Adrenal gland (tissue), 12 donors: ENCODE results near the gene AFAP1. TPM values are rescaled to one million over a fixed set of nuclear protein-coding genes. Genes with fewer than 3 reads are reported as not detected.

Experiments used
- DNase-seq, 7 donors: peaks; one replicate each; pipeline ENCODE4 v3.0.0-alpha.2; 2019 to 2020
- H3K27ac ChIP-seq, 5 donors: fragments of 200-600 bp; sonication (generic) in 4 of 5; 1 replicate in 3 of 5; 2 replicates in 2 of 5; pipeline versions ENCODE4 v1.5.1 to v1.8.0; 2016 to 2020; ENCODE audit warnings: mild to moderate bottlenecking in 1 of 5
- H3K27me3 ChIP-seq: fragments of 200-600 bp; 2 replicates; pipeline ENCODE4 v1.8.0; 2021
- H3K36me3 ChIP-seq, 2 donors: fragments of 200-600 bp; replicated peaks in 1 of 2; 1 replicate in 1 of 2; 2 replicates in 1 of 2; pipeline versions ENCODE4 v1.5.1 to v1.8.0; 2018 to 2022
- H3K4me1 ChIP-seq, 2 donors: fragments of 200-600 bp; replicated peaks in 1 of 2; 1 replicate in 1 of 2; 2 replicates in 1 of 2; pipeline versions ENCODE4 v1.5.1 to v1.8.0; 2018 to 2021
- H3K4me3 ChIP-seq, 4 donors: fragments of 200-600 bp; sonication (generic) in 3 of 4; one replicate each; pipeline ENCODE4 v1.5.1; 2016 to 2018
- H3K9me3 ChIP-seq, 3 donors: fragments of 200-600 bp; sonication (generic) in 1 of 3; replicated peaks in 1 of 3; 1 replicate in 2 of 3; 2 replicates in 1 of 3; pipeline versions ENCODE4 v1.5.1 to v1.8.0; 2016 to 2021
- POLR2A ChIP-seq, 2 donors: fragments of 450-650 bp; IDR thresholded peaks; one replicate each; pipeline ENCODE4 v1.6.1; 2017; ENCODE audit warnings: antibody characterized with exemption in 2 of 2, mild to moderate bottlenecking in 2 of 2, moderate library complexity in 1 of 2
- WGBS, 4 donors: extraction: QIAGEN DNeasy Blood & Tissue Kit in 2 of 4; methylation state at CpG; one replicate each; pipeline versions ENCODE4 v1.1.5 to v1.1.7; 2013 to 2017; 5-methylcytosine and 5-hydroxymethylcytosine counted together
- intact Hi-C, 2 donors: fragments of 100-400 bp; cut with DNase I; formaldehyde crosslinking; loops; one replicate each; pipeline versions ENCODE4 v1.14.1 to v1.15.0; 2022 to 2023
- polyA plus RNA-seq, 3 donors: library from polyadenylated mRNA; stranded (reverse); fragments of 200-250 nt in 2 of 3; fragments of 350-450 nt in 1 of 3; fragmentation: Illumina TruSeq in 1 of 3; extraction: RNeasy Lipid Tissue Mini Kit (QIAGEN cat#74804) in 1 of 3; gene quantifications; one replicate each; pipeline ENCODE4 v1.2.3, GENCODE V29; 2013 to 2014
- total RNA-seq, 9 donors: library from RNA; depleted of rRNA in 4 of 9; stranded (reverse); fragments of >200 nt in 4 of 9; fragments of 120-200 nt in 1 of 9; fragmentation: NEBNext Ultra II Directional in 1 of 9; extraction: Animal tissue kit (Norgen Biotek cat#: 25700) in 1 of 9; gene quantifications; one replicate each; pipeline versions ENCODE4 v1.1.0 to v1.2.4, GENCODE V29; 2013 to 2023
- TF ChIP-seq, protein P1 (sequence below), 6 experiments: fragments of 450-650 bp in 4 of 6; fragments of 200-600 bp in 2 of 6; sonication (generic) in 1 of 6; IDR thresholded peaks; 1 replicate in 5 of 6; 2 replicates in 1 of 6; pipeline versions ENCODE4 v1.5.1 to v1.8.0; 2016 to 2021; ENCODE audit warnings: antibody characterized with exemption in 6 of 6, mild to moderate bottlenecking in 2 of 6, moderate library complexity in 1 of 6
- donor health status: healthy with polysubstance abuse.
- donor health status: Bipolar disorder and iron deficiency.
- donor health status: DM: yes; HTN: yes; CAD: no.
- donor health status: DM: no; HTN: no; CAD: no.
- donor health status: DM: no; HTN: no; CAD: no.
- donor health status: DM: yes; HTN: yes; CAD: no.

Gene AFAP1
- total and polyA plus RNA-seq, 12 donors, result 3.3 to 16.1 (median 9.8) TPM

DNA sequence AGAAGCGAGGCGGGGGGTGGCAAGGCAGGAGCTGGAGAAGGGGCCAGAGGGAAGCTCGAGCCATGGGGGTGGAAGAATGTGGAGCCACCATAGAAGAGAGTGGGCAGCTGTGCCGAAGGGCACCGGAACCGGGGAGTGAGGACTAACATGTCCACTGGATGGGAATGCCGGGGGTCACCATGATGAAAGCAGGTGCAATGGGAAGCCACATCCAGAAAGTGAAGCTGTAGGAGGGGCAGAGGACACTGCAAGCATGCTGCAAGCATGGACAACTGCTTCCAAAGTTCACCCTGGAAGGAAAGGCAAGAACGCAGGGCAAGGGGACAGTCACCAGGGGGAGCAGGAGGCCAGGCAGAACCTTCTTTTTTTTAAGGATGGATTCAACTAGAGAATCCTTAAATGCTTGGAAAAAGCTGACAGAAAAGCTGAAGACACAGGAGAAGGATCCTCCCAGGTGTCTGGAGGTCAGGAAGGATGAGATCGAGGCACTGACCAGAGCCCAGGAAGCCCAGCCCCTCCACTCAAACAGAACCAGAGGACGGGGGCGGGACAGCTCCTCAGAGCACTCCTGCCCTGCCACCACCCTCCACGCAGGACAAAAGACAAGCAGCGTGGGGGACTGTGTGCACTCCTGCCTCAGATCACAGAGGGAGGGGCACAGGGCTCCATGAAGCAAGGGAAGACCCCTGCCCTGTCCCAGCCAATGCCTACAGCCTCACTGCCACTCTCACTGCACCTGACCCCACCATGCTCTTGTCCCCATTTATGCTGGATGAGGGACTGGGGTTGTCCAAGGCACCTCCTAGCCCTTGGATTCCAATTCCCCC, 169.2 kb downstream of the AFAP1 start:
- no peaks in the 10 kb centered on the region for H3K9me3 ChIP-seq
- intact Hi-C loops, result no loop called here
- no peaks in the 10 kb centered on the region for H3K4me1 ChIP-seq
- H3K27ac ChIP-seq, result no peak overlapping the region
- no peak for DNase-seq
- H3K4me3 ChIP-seq, result no peak overlapping the region
- H3K27me3 ChIP-seq, result no peaks in the 10 kb centered on the region
- TF ChIP-seq POLR2A (IDR thresholded peaks at IDR 0.05), result no peak
- TF ChIP-seq, protein P1, sequence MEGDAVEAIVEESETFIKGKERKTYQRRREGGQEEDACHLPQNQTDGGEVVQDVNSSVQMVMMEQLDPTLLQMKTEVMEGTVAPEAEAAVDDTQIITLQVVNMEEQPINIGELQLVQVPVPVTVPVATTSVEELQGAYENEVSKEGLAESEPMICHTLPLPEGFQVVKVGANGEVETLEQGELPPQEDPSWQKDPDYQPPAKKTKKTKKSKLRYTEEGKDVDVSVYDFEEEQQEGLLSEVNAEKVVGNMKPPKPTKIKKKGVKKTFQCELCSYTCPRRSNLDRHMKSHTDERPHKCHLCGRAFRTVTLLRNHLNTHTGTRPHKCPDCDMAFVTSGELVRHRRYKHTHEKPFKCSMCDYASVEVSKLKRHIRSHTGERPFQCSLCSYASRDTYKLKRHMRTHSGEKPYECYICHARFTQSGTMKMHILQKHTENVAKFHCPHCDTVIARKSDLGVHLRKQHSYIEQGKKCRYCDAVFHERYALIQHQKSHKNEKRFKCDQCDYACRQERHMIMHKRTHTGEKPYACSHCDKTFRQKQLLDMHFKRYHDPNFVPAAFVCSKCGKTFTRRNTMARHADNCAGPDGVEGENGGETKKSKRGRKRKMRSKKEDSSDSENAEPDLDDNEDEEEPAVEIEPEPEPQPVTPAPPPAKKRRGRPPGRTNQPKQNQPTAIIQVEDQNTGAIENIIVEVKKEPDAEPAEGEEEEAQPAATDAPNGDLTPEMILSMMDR (IDR thresholded peaks at IDR 0.05), result peak in 5 of 6 experiments; percentile 12 to 43 (median 30)
- H3K36me3 ChIP-seq, result peaks cover 0 to 22% of the 10 kb centered on the region in 2 donors
- WGBS, 4 donors, result 77 to 88% (median 86%) methylated on average over 11 to 13 of the region's 13 CpGs

DNA sequence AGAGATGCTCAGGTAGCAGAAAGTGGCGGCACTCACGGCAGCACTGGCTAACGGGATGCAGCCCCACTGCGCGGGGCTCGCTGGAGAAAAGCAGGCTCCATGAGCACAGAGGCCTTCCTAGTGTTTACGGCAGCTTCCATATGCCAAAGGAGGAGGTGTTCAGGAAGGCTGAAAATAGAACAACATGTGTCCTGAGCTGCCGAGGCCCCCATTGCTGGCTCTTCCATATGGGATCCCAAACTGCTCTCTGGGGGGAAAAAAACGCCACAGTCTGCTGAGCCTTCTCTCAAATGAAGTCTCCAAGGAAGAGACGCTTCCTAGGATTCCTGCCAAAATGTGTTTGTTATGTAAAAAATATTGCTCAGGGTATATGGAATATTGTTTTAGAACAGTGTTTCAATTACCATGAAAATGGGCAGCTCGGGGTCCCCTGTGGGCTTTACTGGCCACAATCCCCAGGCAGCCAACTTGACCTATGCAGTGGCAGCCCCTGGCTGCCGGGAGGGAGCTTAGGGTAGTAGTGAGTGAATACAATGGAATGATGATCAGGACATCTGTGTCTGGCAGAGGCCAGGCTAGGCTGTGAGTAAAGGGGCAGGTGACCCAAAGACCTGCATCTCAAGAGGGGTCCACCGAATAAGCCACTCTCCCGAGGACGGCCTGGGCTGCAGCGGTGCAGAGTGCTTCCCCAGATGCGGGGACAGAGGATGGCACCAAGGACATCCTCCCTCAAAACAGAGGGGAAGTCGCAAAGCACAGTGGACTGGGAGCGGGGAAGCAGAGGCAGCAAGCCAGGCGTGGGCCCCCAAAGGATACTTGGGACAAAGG, 170.1 kb downstream of the AFAP1 start:
- Histone ChIP-seq H3K4me1 (no peaks in the 10 kb centered on the region), H3K27me3 (no peaks in the 10 kb centered on the region), H3K27ac (no peak overlapping the region), H3K4me3 (no peak overlapping the region), H3K36me3 (peaks cover 0 to 20% of the 10 kb centered on the region in 2 donors), H3K9me3 (no peaks in the 10 kb centered on the region)
- DNase-seq, result no peak
- intact Hi-C loops, result no loop called here
- 90 to 92% (median 92%) methylated on average over 14 to 20 of the region's 20 CpGs for WGBS, 4 donors
- no peak for TF ChIP-seq POLR2A (IDR thresholded peaks at IDR 0.05)
- TF ChIP-seq, protein P1 (IDR thresholded peaks at IDR 0.05), result no peak

DNA sequence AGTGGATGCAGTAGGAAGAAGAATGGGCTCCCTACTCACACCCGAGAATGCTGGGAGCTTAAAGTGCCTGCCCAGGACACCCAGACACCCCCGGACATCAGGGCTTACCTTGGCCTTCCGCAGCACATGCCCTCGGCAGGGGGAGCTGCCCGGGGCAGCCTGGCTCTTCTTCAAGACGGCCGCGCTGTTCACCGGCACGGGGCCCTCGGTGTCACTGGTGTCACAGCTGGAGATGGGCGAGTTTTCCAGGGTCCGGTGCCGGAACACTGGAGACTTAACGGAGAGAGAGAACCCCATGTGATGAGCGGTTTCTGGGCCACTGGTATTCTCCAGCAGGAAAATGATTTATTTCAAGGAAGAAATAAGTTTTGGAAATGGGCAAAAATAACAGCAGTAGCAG, 170.9 kb downstream of the AFAP1 start:
- intact Hi-C loops, result no loop called here
- WGBS, 4 donors, result 86 to 97% (median 94%) methylated on average over 8 to 16 of the region's 16 CpGs
- no peak overlapping the region for H3K27ac ChIP-seq
- H3K4me1 ChIP-seq, result no peaks in the 10 kb centered on the region
- H3K36me3 ChIP-seq, result peaks cover 0 to 12% of the 10 kb centered on the region in 2 donors
- H3K9me3 ChIP-seq, result no peaks in the 10 kb centered on the region
- TF ChIP-seq, protein P1 (IDR thresholded peaks at IDR 0.05), result no peak
- H3K27me3 ChIP-seq, result no peaks in the 10 kb centered on the region
- no peak overlapping the region for H3K4me3 ChIP-seq
- no peak for DNase-seq

DNA sequence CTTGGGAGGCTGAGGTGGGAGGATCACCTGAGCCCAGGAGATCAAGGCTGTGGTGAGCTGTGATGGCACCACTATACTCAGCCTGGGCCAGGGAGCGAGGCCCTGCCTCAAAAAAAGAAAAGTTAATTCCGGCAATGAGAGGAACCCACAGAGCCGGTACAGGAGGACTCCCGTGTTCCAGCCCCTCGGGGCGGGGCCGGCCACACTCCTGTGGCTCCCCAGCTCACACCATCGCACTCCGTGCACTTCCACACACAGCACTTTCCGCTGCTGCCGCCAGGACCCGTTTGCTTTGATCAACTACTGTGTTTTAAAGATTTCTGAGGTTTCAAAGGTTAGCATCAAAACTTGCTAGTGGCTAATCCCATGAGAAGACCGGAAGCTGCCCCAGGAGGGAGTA, 171.7 kb downstream of the AFAP1 start:
- Histone ChIP-seq H3K9me3 (no peaks in the 10 kb centered on the region), H3K36me3 (peaks cover 0 to 17% of the 10 kb centered on the region in 2 donors), H3K27me3 (no peaks in the 10 kb centered on the region), H3K4me3 (no peak overlapping the region), H3K4me1 (no peaks in the 10 kb centered on the region), H3K27ac (no peak overlapping the region)
- intact Hi-C loops, result no loop called here
- WGBS, 4 donors, result 88 to 94% (median 93%) methylated on average over 13 of the region's 13 CpGs
- no peak for TF ChIP-seq POLR2A (IDR thresholded peaks at IDR 0.05)
- TF ChIP-seq, protein P1 (IDR thresholded peaks at IDR 0.05), result no peak
- DNase-seq, result no peak
